Peyer's patch (tissue), 4 donors: Measurements from ENCODE around the gene DNAI7. TPM values are rescaled to one million over a fixed set of nuclear protein-coding genes. Genes with fewer than 3 reads are reported as not detected.

Experiments used
- DNase-seq, 3 donors: peaks; one replicate each; pipeline ENCODE4 v3.0.0-alpha.2; 2017 to 2019
- H3K27ac ChIP-seq, 4 donors: fragments of 200-600 bp; sonication (generic); one replicate each; pipeline ENCODE4 v1.5.1; 2016 to 2019
- H3K27me3 ChIP-seq, 2 donors: fragments of 200-600 bp; sonication (generic); one replicate each; pipeline ENCODE4 v1.5.1; 2019
- H3K36me3 ChIP-seq, 3 donors: fragments of 200-600 bp; sonication (generic); one replicate each; pipeline ENCODE4 v1.5.1; 2016 to 2019
- H3K4me1 ChIP-seq, 4 donors: fragments of 200-600 bp; sonication (generic); one replicate each; pipeline ENCODE4 v1.5.1; 2016 to 2019
- H3K4me3 ChIP-seq, 4 donors: fragments of 200-600 bp; sonication (generic); 1 replicate in 3 of 4; 2 replicates in 1 of 4; pipeline ENCODE4 v1.5.1; 2016 to 2019; ENCODE audit warnings: mild to moderate bottlenecking in 1 of 4
- H3K9me3 ChIP-seq, 4 donors: fragments of 200-600 bp; sonication (generic); one replicate each; pipeline ENCODE4 v1.5.1; 2016 to 2019; ENCODE audit warnings: mild to moderate bottlenecking in 1 of 4
- POLR2A ChIP-seq, 2 donors: fragments of 450-650 bp; IDR thresholded peaks; one replicate each; pipeline ENCODE4 v1.5.1; 2017; ENCODE audit warnings: antibody characterized with exemption in 2 of 2, mild to moderate bottlenecking in 2 of 2, moderate library complexity in 2 of 2
- total RNA-seq, 4 donors: library from RNA; depleted of rRNA; stranded (reverse); fragments of >200 nt; gene quantifications; one replicate each; pipeline ENCODE4 v1.1.0, GENCODE V29; 2016
- TF ChIP-seq, protein P1 (sequence below), 6 experiments: fragments of 450-650 bp in 4 of 6; fragments of 200-600 bp in 2 of 6; sonication (generic) in 1 of 6; IDR thresholded peaks; one replicate each; pipeline ENCODE4 v1.5.1; 2017 to 2019; ENCODE audit warnings: antibody characterized with exemption in 6 of 6, mild to moderate bottlenecking in 3 of 6, moderate library complexity in 1 of 6

Gene DNAI7
- 1 to 10 TPM in 1 of 4 donors, not detected in 3; 1.7 TPM for total RNA-seq

- DNase-seq = peak; percentile 99 to 100 (median 99)
- Histone ChIP-seq H3K27me3 (no peaks in the 10 kb centered on the region), H3K36me3 (no peaks in the 10 kb centered on the region), H3K9me3 (no peaks in the 10 kb centered on the region), H3K4me3 (peak within 1 kb of the TSS; percentile 73 to 94 (median 76)), H3K4me1 (peaks cover 0 to 11% (median 0%) of the 10 kb centered on the region in 4 donors), H3K27ac (peak within 1 kb of the TSS; percentile 86 to 96 (median 93))
- TF ChIP-seq, protein P1, sequence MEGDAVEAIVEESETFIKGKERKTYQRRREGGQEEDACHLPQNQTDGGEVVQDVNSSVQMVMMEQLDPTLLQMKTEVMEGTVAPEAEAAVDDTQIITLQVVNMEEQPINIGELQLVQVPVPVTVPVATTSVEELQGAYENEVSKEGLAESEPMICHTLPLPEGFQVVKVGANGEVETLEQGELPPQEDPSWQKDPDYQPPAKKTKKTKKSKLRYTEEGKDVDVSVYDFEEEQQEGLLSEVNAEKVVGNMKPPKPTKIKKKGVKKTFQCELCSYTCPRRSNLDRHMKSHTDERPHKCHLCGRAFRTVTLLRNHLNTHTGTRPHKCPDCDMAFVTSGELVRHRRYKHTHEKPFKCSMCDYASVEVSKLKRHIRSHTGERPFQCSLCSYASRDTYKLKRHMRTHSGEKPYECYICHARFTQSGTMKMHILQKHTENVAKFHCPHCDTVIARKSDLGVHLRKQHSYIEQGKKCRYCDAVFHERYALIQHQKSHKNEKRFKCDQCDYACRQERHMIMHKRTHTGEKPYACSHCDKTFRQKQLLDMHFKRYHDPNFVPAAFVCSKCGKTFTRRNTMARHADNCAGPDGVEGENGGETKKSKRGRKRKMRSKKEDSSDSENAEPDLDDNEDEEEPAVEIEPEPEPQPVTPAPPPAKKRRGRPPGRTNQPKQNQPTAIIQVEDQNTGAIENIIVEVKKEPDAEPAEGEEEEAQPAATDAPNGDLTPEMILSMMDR (IDR thresholded peaks at IDR 0.05) = peak in 3 of 6 experiments; percentile 7 to 27 (median 21)
- TF ChIP-seq POLR2A (IDR thresholded peaks at IDR 0.05) = peak; percentile 29 to 88
These were observed at the start of gene DNAI7, which contains the start of gene ETFRF1 for GRCh38 chr12:25195056-25195971. Gene DNAI7, minus strand, starts transcription at chr12:25195160. Its CDS starts 82 bp downstream, at chr12:25195078. Gene ETFRF1, plus strand, starts transcription at chr12:25195237. Its CDS starts 8,720 bp downstream, at chr12:25203957.

DNA sequence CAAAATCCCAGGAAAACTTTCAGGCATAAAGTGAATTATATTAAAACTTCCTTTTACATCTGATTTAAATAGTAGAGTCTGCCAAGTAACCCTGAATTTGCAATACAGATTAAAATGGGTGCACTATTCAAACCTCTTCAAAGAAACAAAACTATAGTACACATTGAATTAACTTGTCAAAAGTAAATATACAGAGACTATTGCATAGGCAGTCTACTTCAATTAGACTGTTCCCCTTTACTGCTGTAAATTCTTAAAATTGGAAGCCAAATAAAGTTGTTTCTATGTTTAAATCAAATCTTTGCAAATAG lies 48.7 kb upstream of the DNAI7 start:
- no peak overlapping the region for H3K4me3 ChIP-seq
- H3K27ac ChIP-seq = peak overlapping the region in 2 of 4 donors; percentile 39 to 44
- H3K9me3 ChIP-seq = no peaks in the 10 kb centered on the region
- DNase-seq = no peak
- peaks cover 0 to 4% (median 0%) of the 10 kb centered on the region in 3 donors for H3K36me3 ChIP-seq
- H3K4me1 ChIP-seq = peaks cover 0 to 4% (median under 1%) of the 10 kb centered on the region in 4 donors
- no peaks in the 10 kb centered on the region for H3K27me3 ChIP-seq
- no peak for TF ChIP-seq POLR2A (IDR thresholded peaks at IDR 0.05)
- TF ChIP-seq, protein P1 (IDR thresholded peaks at IDR 0.05) = no peak

- H3K9me3 ChIP-seq = no peaks in the 10 kb centered on the region
- peak in 1 of 3 donors; percentile 64 for DNase-seq
- peak overlapping the region in 2 of 4 donors; percentile 39 to 44 for H3K27ac ChIP-seq
- peaks cover 0 to 4% (median 0%) of the 10 kb centered on the region in 3 donors for H3K36me3 ChIP-seq
- H3K4me3 ChIP-seq = no peak overlapping the region
- TF ChIP-seq, protein P1 (IDR thresholded peaks at IDR 0.05) = peak in 1 of 6 experiments; percentile 3
- no peak for TF ChIP-seq POLR2A (IDR thresholded peaks at IDR 0.05)
- no peaks in the 10 kb centered on the region for H3K4me1 ChIP-seq
- no peaks in the 10 kb centered on the region for H3K27me3 ChIP-seq
These were observed 48.2 kb upstream of the DNAI7 start for GRCh38 chr12:25242981-25243679.

DNA sequence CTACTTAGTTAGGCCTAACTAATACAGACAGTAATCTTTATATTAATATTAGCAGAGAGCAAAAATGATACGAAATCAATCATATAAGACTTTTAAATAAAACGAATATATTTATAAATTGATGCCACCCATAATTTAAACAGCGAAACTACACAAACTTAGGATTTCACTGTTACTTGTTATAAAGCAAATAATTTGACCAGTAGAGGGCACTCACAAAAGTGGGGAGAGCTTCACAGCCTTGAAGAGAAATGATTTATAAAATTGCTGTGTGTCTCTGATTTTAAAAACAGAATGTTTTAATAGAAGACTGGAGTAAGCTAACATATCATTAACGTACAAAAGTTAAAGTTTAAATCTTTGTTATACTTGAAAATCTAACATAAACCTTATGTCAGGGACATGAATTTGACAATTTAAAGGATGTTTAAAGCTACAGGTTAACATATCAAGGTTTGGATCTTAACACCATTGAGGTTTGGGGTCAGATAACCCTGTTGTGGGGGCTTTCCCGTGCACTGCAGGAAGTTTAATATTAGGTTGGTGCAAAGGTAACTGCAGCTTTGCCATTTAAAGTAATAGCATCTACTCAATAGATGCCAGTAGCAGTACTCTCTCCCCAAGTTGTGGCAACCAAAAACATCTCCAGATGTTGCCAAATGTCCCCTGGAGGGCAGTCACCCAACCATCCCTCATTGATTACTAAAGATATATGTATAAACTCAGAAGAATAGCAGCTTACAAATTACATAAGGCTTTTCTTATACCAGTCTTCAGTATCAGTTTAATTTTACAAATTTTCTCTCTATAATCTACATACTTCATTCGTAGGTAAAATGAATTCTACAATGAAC lies 46.4 kb upstream of the DNAI7 start:
- Histone ChIP-seq H3K27ac (no peak overlapping the region), H3K9me3 (no peaks in the 10 kb centered on the region)
- no peak for DNase-seq

More for the DNA sequence above, 46.4 kb upstream of the DNAI7 start:
- H3K27me3 ChIP-seq = no peaks in the 10 kb centered on the region
- no peaks in the 10 kb centered on the region for H3K4me1 ChIP-seq
- H3K4me3 ChIP-seq = no peak overlapping the region
- TF ChIP-seq, protein P1 (IDR thresholded peaks at IDR 0.05) = peak; percentile 30 to 74 (median 64)
- no peak for TF ChIP-seq POLR2A (IDR thresholded peaks at IDR 0.05)
- peaks cover 0 to 11% (median 0%) of the 10 kb centered on the region in 3 donors for H3K36me3 ChIP-seq
